H54 (cell line): ENCODE results near the gene SAP30.

Experiments
- DNase-seq: peaks from one replicate; pipeline ENCODE4 v3.0.0; 2011; ENCODE audit warnings: low spot score, mixed read lengths; ENCODE audit not compliant: insufficient read length
- FAIRE-seq: peaks from 3 replicates; lab custom pipeline; 2011; peaks lifted over from hg19 to GRCh38; lab: Jason Lieb, UNC
- POLR2A ChIP-seq: IDR thresholded peaks from 2 replicates; pipeline ENCODE4 v1.6.1; 2011; ENCODE audit warnings: low read depth, mild to moderate bottlenecking, low read length

SAP30 gene

GRCh38 chr4:173345648-173346047, 25.1 kb upstream of the SAP30 start:
- FAIRE-seq (no peak), DNase-seq (no peak)
- no peak for TF ChIP-seq POLR2A

- TF ChIP-seq POLR2A, result no peak
- DNase-seq (no peak), FAIRE-seq (no peak)
These were observed 24.7 kb upstream of the SAP30 start for GRCh38 chr4:173346074-173346473.

- FAIRE-seq, result no peak
- no peak for TF ChIP-seq POLR2A
These were observed 23.3 kb upstream of the SAP30 start for GRCh38 chr4:173347467-173347866.

GRCh38 chr4:173357939-173358338, 12.8 kb upstream of the SAP30 start:
- FAIRE-seq (no peak), DNase-seq (no peak)
- TF ChIP-seq POLR2A, result no peak

More at GRCh38 chr4:173347467-173347866, 23.3 kb upstream of the SAP30 start:
- no peak for DNase-seq

- DNase-seq (no peak), FAIRE-seq (no peak)
- no peak for TF ChIP-seq POLR2A
These were observed 10.1 kb upstream of the SAP30 start for GRCh38 chr4:173360587-173361221.

GRCh38 chr4:173362666-173363065, 8.1 kb upstream of the SAP30 start:
- TF ChIP-seq POLR2A, result no peak
- no peak for DNase-seq
- FAIRE-seq, result no peak

GRCh38 chr4:173365359-173365996, 5.3 kb upstream of the SAP30 start:
- TF ChIP-seq POLR2A, result no peak
- FAIRE-seq, result no peak
- no peak for DNase-seq

GRCh38 chr4:173367285-173367684, 3.5 kb upstream of the SAP30 start:
- no peak for FAIRE-seq
- DNase-seq, result no peak
- TF ChIP-seq POLR2A, result no peak

GRCh38 chr4:173367946-173368345, 2.8 kb upstream of the SAP30 start:
- FAIRE-seq, result no peak
- no peak for TF ChIP-seq POLR2A
- no peak for DNase-seq

- FAIRE-seq (no peak), DNase-seq (no peak)
- TF ChIP-seq POLR2A, result no peak; the same call in 1 of the 2 replicates
These were observed 651 bp upstream of the SAP30 start for GRCh38 chr4:173370130-173370476.

- DNase-seq (peak; percentile 8), FAIRE-seq (no peak)
- TF ChIP-seq POLR2A, result no peak
These were observed 788 bp downstream of the SAP30 start for GRCh38 chr4:173371292-173372192.

- DNase-seq (no peak), FAIRE-seq (no peak)
- no peak for TF ChIP-seq POLR2A
These were observed 3.8 kb downstream of the SAP30 start for GRCh38 chr4:173374588-173374987.

GRCh38 chr4:173379929-173380328, 9.2 kb downstream of the SAP30 start:
- no peak for TF ChIP-seq POLR2A
- DNase-seq (no peak), FAIRE-seq (no peak)

GRCh38 chr4:173380987-173381386, 10.2 kb downstream of the SAP30 start:
- no peak for FAIRE-seq

More at GRCh38 chr4:173380987-173381386, 10.2 kb downstream of the SAP30 start:
- no peak for TF ChIP-seq POLR2A
- DNase-seq, result no peak
